CD8-positive, alpha-beta memory T cell (primary cell): Measurements from ENCODE around the gene PIGQ. TPM values are rescaled to one million over a fixed set of nuclear protein-coding genes. Genes with fewer than 3 reads are reported as not detected.
A peak's percentile ranks its signal among the peaks of the same experiment; 100 is the strongest.

Source experiments
- CTCF ChIA-PET: fragments of 350-600 bp; sonication (Branson Sonifier 250); formaldehyde crosslinking; loops from one replicate; lab custom pipeline; 2021; ENCODE audit warnings: antibody characterized with exemption; lab: Charles Lee
- POLR2A ChIA-PET: fragments of 350-600 bp; sonication (Branson Sonifier 250); formaldehyde crosslinking; loops from one replicate; lab custom pipeline; 2021; ENCODE audit warnings: antibody characterized with exemption; lab: Charles Lee
- DNase-seq, 5 donors: peaks; one replicate each; pipeline versions ENCODE4 v3.0.0 to v3.0.0-alpha.2; 2020 to 2022; ENCODE audit warnings: mixed read lengths in 1 of 5
- H3K27ac ChIP-seq: one replicate; pipeline ENCODE4 v1.7.0; 2013; ENCODE audit warnings: low read depth, mild to moderate bottlenecking, low read length, moderate library complexity
- H3K27me3 ChIP-seq: 2 replicates; pipeline ENCODE4 v1.7.0; 2013; ENCODE audit warnings: low read length, mild to moderate bottlenecking; ENCODE audit not compliant: insufficient read depth, poor library complexity, severe bottlenecking
- H3K36me3 ChIP-seq: 2 replicates; pipeline ENCODE4 v1.7.0; 2013; ENCODE audit warnings: mild to moderate bottlenecking, low read length, moderate library complexity; ENCODE audit not compliant: insufficient read depth
- H3K4me1 ChIP-seq: 2 replicates; pipeline ENCODE4 v1.7.0; 2013; ENCODE audit warnings: mild to moderate bottlenecking, low read length, moderate library complexity; ENCODE audit not compliant: insufficient read depth
- H3K4me3 ChIP-seq: 2 replicates; pipeline ENCODE4 v1.7.0; 2013; ENCODE audit warnings: mild to moderate bottlenecking, low read length
- H3K9me3 ChIP-seq: 2 replicates; pipeline ENCODE4 v1.7.0; 2013; ENCODE audit warnings: mild to moderate bottlenecking, low read length
- H3K27ac Mint-ChIP-seq, 8 donors: one replicate each; pipeline ENCODE4 v1.8.0; 2020 to 2021; ENCODE audit warnings: mixed read lengths in 8 of 8, mild to moderate bottlenecking in 6 of 8, inconsistent platforms in 3 of 8, moderate library complexity in 3 of 8
- H3K27me3 Mint-ChIP-seq, 2 donors: one replicate each; pipeline ENCODE4 v1.8.0; 2020 to 2021; ENCODE audit warnings: mixed read lengths in 2 of 2, mild to moderate bottlenecking in 1 of 2, moderate library complexity in 1 of 2
- H3K36me3 Mint-ChIP-seq, 3 donors: one replicate each; pipeline ENCODE4 v1.8.0; 2020 to 2021; ENCODE audit warnings: mixed read lengths in 3 of 3, inconsistent platforms in 1 of 3, mild to moderate bottlenecking in 1 of 3
- H3K4me1 Mint-ChIP-seq, 3 donors: one replicate each; pipeline ENCODE4 v1.8.0; 2020 to 2021; ENCODE audit warnings: mixed read lengths in 3 of 3, inconsistent platforms in 1 of 3, mild to moderate bottlenecking in 1 of 3
- H3K4me3 Mint-ChIP-seq, 7 donors: one replicate each; pipeline ENCODE4 v1.8.0; 2020 to 2021; ENCODE audit warnings: mixed read lengths in 7 of 7, mild to moderate bottlenecking in 6 of 7, moderate library complexity in 4 of 7, inconsistent platforms in 2 of 7
- H3K9me3 Mint-ChIP-seq, 5 donors: one replicate each; pipeline ENCODE4 v1.8.0; 2020 to 2022; ENCODE audit warnings: mixed read lengths in 5 of 5, mild to moderate bottlenecking in 3 of 5, moderate library complexity in 2 of 5, inconsistent platforms in 1 of 5
- polyA plus RNA-seq: library from polyadenylated mRNA; unstranded; fragments of 300-500 nt; fragmentation: Illumina TruSeq; gene quantifications from one replicate; pipeline ENCODE4 v1.2.3, GENCODE V29; 2021
- total RNA-seq, 2 experiments: library from RNA; stranded (reverse); gene quantifications; one replicate each; pipeline ENCODE4 v1.2.3, GENCODE V29; 2021

PIGQ gene
- total and polyA plus RNA-seq, 3 experiments from 2014 or later = 14.0 to 50.1 (median 47.4) TPM

DNA sequence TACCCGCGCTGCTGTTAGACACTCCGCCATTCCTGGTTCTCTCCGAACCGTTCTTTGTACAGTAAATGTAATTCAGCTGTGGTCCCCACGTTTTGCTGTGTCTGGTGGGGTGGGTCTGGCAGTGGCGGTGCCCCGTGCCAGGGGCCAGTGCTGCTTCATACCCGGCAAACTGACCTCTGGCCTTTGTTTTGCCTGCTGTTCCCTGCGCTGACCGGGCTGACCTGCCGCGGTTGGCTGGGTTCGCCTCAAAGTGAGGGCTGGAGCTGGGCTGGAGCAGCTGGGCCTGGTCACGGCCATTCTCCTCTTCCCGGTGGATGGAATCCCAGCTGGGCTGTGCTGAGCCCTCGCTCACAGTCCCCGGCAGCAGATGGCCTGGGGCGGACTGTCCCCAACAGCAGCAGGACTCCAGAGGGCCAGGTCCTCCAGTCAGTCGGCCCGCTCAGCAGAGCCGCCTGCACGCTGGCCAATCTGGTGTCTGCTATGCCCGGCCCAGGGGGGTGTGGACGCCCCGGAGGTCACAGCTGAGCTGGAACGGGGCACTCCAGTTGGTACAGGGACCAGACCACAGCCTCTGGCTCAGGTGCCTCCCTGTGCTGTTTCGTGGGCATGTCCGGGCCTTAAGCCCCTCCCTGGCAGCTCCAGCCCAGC lies 59.5 kb downstream of the PIGQ start:
- DNase-seq = no peak
- no peaks in the 10 kb centered on the region for H3K4me1 Mint-ChIP-seq
- ChIA-PET POLR2A (no interaction called here), CTCF (no interaction called here)
- Histone ChIP-seq H3K36me3 (no peaks in the 10 kb centered on the region), H3K9me3 (no peaks in the 10 kb centered on the region), H3K4me1 (no peaks in the 10 kb centered on the region), H3K4me3 (no peak overlapping the region), H3K27ac (no peak overlapping the region), H3K27me3 (no peaks in the 10 kb centered on the region)
- H3K27me3 Mint-ChIP-seq = no peaks in the 10 kb centered on the region
- H3K27ac Mint-ChIP-seq = peak overlapping the region in 1 of 8 donors; percentile 60
- H3K36me3 Mint-ChIP-seq = peaks cover 0 to 35% (median 0%) of the 10 kb centered on the region in 3 donors
- no peak overlapping the region for H3K4me3 Mint-ChIP-seq
- no peaks in the 10 kb centered on the region for H3K9me3 Mint-ChIP-seq

DNA sequence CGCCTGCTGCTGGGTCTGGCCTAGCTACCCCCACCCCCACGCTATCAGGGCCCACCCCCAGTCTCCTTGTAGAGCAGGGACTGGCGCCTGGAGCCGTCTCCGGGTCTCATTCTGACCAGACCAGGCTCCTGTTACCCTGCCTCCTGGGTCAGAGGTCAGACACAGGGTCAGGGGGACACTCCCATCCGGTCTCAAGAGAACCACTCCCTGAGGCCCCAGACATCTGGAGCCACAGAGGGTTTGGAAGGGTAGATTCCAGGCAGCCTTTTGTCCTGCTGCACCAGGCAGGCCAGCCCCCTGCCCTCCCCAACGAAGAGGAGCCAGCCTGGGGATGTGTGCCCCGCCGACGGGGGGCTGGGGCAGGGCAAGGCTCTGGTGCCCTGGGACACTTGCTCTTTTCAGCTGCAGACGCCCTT lies 60.1 kb downstream of the PIGQ start:
- CTCF ChIA-PET = no interaction called here
- H3K9me3 Mint-ChIP-seq = no peaks in the 10 kb centered on the region
- H3K4me1 ChIP-seq = peaks cover under 1% of the 10 kb centered on the region
- H3K27ac Mint-ChIP-seq = peak overlapping the region in 1 of 8 donors; percentile 57
- no peak overlapping the region for H3K27ac ChIP-seq
- POLR2A ChIA-PET = no interaction called here
- no peaks in the 10 kb centered on the region for H3K27me3 ChIP-seq
- DNase-seq = no peak
- peaks cover 0 to 2% (median 2%) of the 10 kb centered on the region in 3 donors for H3K4me1 Mint-ChIP-seq
- H3K9me3 ChIP-seq = no peaks in the 10 kb centered on the region
- peak overlapping the region in 1 of 7 donors; percentile 32 for H3K4me3 Mint-ChIP-seq
- H3K4me3 ChIP-seq = no peak overlapping the region
- H3K36me3 ChIP-seq = no peaks in the 10 kb centered on the region
- no peaks in the 10 kb centered on the region for H3K27me3 Mint-ChIP-seq
- H3K36me3 Mint-ChIP-seq = peaks cover 0 to 33% (median 0%) of the 10 kb centered on the region in 3 donors

GRCh38 chr16:630249-630814 lies 60.6 kb downstream of the PIGQ start:
- H3K4me1 ChIP-seq = peaks cover 6% of the 10 kb centered on the region
- no peaks in the 10 kb centered on the region for H3K36me3 ChIP-seq
- H3K36me3 Mint-ChIP-seq = peaks cover 0 to 31% (median 0%) of the 10 kb centered on the region in 3 donors
- ChIA-PET POLR2A (no interaction called here), CTCF (no interaction called here)
- H3K4me3 ChIP-seq = no peak overlapping the region
- H3K27ac Mint-ChIP-seq = no peak overlapping the region
- H3K27me3 ChIP-seq = no peaks in the 10 kb centered on the region
- H3K27ac ChIP-seq = no peak overlapping the region
- no peak overlapping the region for H3K4me3 Mint-ChIP-seq
- no peak for DNase-seq
- no peaks in the 10 kb centered on the region for H3K9me3 Mint-ChIP-seq
- no peaks in the 10 kb centered on the region for H3K27me3 Mint-ChIP-seq
- H3K9me3 ChIP-seq = no peaks in the 10 kb centered on the region
- peaks cover 0 to 4% (median 2%) of the 10 kb centered on the region in 3 donors for H3K4me1 Mint-ChIP-seq

DNA sequence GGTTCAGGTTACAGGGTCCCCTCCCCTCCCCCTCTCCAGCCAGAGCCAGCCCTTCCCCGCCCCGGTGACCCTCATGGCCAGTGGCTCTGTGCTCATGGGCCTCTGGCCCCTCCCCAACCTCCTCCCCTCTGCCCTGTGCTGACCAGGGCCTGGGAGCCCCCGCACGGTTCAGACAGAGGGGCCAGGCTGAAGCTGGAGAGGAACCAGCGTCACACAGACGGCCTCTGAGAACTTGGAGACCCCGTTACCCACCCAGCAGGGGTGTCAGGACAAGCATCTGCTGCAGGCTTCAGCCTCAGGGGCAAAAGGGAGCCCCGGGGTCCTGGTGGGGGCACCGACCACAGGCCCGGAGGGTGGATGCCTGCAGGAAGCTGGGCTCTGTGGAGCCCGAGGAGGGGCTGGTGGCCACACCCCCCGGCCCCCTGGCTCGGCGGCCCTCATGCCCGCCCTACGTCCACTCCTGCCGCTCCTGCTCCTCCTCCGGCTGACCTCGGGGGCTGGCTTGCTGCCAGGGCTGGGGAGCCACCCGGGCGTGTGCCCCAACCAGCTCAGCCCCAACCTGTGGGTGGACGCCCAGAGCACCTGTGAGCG lies 61.1 kb downstream of the PIGQ start, which contains the start of gene WFIKKN1:
Gene WFIKKN1 (plus strand): TSS at position 171 of the 591 bp plus-strand sequence. CDS start 269 bp downstream, at position 440.
- Mint-ChIP-seq H3K27me3 (no peaks in the 10 kb centered on the region), H3K4me3 (peak within 1 kb of the TSS in 1 of 7 donors; percentile 32), H3K36me3 (peaks cover 0 to 29% (median 0%) of the 10 kb centered on the region in 3 donors), H3K9me3 (no peaks in the 10 kb centered on the region), H3K4me1 (peaks cover 0 to 4% (median 2%) of the 10 kb centered on the region in 3 donors), H3K27ac (peak within 1 kb of the TSS in 1 of 8 donors; percentile 57)
- Histone ChIP-seq H3K36me3 (no peaks in the 10 kb centered on the region), H3K27ac (no peak within 1 kb of the TSS), H3K4me3 (no peak within 1 kb of the TSS), H3K9me3 (no peaks in the 10 kb centered on the region), H3K27me3 (no peaks in the 10 kb centered on the region), H3K4me1 (peaks cover 7% of the 10 kb centered on the region)
- ChIA-PET CTCF (no interaction called here), POLR2A (no interaction called here)
- DNase-seq = no peak

GRCh38 chr16:631808-632358 lies 62.1 kb downstream of the PIGQ start:
- H3K4me1 ChIP-seq = peaks cover 7% of the 10 kb centered on the region
- CTCF ChIA-PET = no interaction called here
- H3K9me3 ChIP-seq = no peaks in the 10 kb centered on the region
- Mint-ChIP-seq H3K9me3 (peaks cover 0 to 3% (median 0%) of the 10 kb centered on the region in 5 donors), H3K4me3 (no peak overlapping the region), H3K4me1 (peaks cover 0 to 11% (median 9%) of the 10 kb centered on the region in 3 donors), H3K36me3 (peaks cover 0 to 27% (median 0%) of the 10 kb centered on the region in 3 donors), H3K27me3 (peaks cover 0 to 7% of the 10 kb centered on the region in 2 donors), H3K27ac (peak overlapping the region in 1 of 8 donors; percentile 83)
- POLR2A ChIA-PET = no interaction called here
- no peaks in the 10 kb centered on the region for H3K27me3 ChIP-seq
- no peaks in the 10 kb centered on the region for H3K36me3 ChIP-seq
- no peak overlapping the region for H3K27ac ChIP-seq
- H3K4me3 ChIP-seq = no peak overlapping the region
- no peak for DNase-seq

GRCh38 chr16:632486-633335 lies 62.9 kb downstream of the PIGQ start:
- H3K4me3 ChIP-seq = no peak overlapping the region
- DNase-seq = peak in 1 of 5 donors; percentile 46
- peaks cover 0 to 3% (median 0%) of the 10 kb centered on the region in 5 donors for H3K9me3 Mint-ChIP-seq
- CTCF ChIA-PET = no interaction called here
- no peaks in the 10 kb centered on the region for H3K36me3 ChIP-seq
- H3K27ac Mint-ChIP-seq = no peak overlapping the region
- H3K27me3 ChIP-seq = no peaks in the 10 kb centered on the region
- peaks cover 12% of the 10 kb centered on the region for H3K4me1 ChIP-seq
- peaks cover 0 to 7% of the 10 kb centered on the region in 2 donors for H3K27me3 Mint-ChIP-seq
- H3K9me3 ChIP-seq = no peaks in the 10 kb centered on the region
- H3K36me3 Mint-ChIP-seq = peaks cover 0 to 20% (median 0%) of the 10 kb centered on the region in 3 donors
- peaks cover 0 to 16% (median 9%) of the 10 kb centered on the region in 3 donors for H3K4me1 Mint-ChIP-seq
- no peak overlapping the region for H3K4me3 Mint-ChIP-seq
- H3K27ac ChIP-seq = no peak overlapping the region
- POLR2A ChIA-PET = no interaction called here

DNA sequence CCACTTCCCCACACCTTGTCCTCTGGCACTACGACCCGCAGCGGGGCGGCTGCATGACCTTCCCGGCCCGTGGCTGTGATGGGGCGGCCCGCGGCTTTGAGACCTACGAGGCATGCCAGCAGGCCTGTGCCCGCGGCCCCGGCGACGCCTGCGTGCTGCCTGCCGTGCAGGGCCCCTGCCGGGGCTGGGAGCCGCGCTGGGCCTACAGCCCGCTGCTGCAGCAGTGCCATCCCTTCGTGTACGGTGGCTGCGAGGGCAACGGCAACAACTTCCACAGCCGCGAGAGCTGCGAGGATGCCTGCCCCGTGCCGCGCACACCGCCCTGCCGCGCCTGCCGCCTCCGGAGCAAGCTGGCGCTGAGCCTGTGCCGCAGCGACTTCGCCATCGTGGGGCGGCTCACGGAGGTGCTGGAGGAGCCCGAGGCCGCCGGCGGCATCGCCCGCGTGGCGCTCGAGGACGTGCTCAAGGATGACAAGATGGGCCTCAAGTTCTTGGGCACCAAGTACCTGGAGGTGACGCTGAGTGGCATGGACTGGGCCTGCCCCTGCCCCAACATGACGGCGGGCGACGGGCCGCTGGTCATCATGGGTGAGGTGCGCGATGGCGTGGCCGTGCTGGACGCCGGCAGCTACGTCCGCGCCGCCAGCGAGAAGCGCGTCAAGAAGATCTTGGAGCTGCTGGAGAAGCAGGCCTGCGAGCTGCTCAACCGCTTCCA lies 63.7 kb downstream of the PIGQ start:
- H3K9me3 ChIP-seq = no peaks in the 10 kb centered on the region
- CTCF ChIA-PET = no interaction called here
- Mint-ChIP-seq H3K9me3 (peaks cover 0 to 3% (median 0%) of the 10 kb centered on the region in 5 donors), H3K4me1 (peaks cover 0 to 20% (median 10%) of the 10 kb centered on the region in 3 donors), H3K27ac (no peak overlapping the region), H3K4me3 (peak overlapping the region in 2 of 7 donors; percentile 80 to 81), H3K27me3 (peaks cover 0 to 7% of the 10 kb centered on the region in 2 donors), H3K36me3 (peaks cover 0 to 13% (median 0%) of the 10 kb centered on the region in 3 donors)
- POLR2A ChIA-PET = no interaction called here
- no peaks in the 10 kb centered on the region for H3K36me3 ChIP-seq
- H3K27ac ChIP-seq = no peak overlapping the region
- DNase-seq = peak in 1 of 5 donors; percentile 50
- no peak overlapping the region for H3K4me3 ChIP-seq
- peaks cover 16% of the 10 kb centered on the region for H3K4me1 ChIP-seq
- H3K27me3 ChIP-seq = no peaks in the 10 kb centered on the region
